GM18870 (cell line): ENCODE measurements around the gene CDX2.

Experiments
- ATAC-seq: cut with Tn5 transposase; IDR thresholded peaks from one replicate; pipeline ENCODE4 v1.9.1; 2021; ENCODE audit warnings: moderate library complexity; ENCODE audit not compliant: unreplicated experiment

CDX2 gene

DNA sequence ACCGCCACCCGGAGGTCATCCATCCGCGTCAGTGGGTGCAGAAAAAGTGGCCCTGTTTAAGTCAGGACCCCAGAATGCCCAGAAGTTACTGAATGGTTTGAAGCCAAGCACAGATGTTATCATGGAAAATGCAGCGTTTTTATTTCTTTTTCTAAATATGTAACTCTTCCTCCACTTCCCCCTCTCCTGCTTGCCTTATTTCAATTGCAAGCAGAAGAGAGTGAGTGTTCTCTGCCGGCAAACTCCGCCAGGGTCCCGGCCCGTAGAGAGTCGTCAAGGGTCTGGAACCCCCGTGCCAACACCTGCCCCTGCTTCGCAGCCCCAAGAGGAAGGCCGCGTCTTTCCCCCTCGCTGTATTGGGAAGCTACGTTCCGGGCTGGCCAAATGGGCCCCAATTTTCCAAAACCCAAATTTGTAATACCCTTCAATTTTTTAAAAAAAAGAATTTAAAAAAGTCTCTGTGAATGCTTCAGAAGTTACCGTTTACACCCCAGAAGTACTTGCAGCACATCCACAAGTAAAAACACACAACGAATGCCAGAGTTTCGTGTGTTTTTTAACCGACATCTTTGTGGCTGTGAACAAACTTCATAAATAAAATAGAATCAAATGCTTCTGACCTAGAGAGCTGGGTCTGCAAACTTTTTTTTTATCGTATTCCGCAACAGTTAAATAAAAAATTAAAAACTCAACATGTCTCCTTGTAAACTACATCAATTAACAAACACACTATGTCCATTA, 50.0 kb downstream of the CDX2 start:
- no peak for ATAC-seq

DNA sequence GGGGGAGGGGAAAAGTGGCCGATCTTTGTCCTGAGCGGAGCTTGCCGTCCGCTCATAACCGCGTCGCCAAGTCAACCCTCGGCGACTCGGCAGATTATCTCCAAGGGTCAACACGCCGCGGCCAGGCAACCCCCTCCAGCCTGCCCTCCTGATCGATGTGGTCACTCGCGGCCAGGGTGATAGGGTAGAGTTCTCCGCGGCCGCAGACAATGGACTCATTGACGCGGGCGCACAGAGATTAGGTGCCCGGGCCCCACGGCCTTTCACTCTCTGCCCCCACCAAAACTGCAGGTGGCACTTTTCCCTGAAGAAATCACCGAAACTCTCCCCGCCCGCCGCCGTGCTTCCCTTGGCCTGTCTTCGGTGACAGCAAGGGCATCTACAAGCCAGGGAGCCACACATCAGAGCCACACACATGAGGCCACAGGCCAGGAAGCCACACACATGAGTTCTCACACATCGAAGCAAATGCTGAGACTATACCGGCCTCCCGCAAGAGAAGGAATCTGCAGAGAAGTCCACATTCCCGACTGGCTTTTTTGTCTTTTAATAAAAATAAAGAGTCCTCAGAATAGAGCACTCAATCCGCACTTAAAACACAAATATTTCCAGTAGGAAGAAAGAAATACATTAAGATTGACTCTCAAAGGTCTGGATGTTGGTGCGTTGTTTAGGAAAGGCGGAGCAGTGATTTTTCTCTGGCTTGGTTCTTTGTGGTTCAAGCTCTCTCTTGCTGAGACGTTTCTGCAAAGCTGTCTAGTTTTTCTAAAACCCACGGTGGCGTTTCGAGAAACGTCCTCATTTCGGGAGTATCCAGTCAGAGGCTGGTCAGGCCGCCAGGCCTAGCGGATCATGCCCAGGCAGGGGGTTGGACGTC, 50.8 kb downstream of the CDX2 start:
- no peak for ATAC-seq

DNA sequence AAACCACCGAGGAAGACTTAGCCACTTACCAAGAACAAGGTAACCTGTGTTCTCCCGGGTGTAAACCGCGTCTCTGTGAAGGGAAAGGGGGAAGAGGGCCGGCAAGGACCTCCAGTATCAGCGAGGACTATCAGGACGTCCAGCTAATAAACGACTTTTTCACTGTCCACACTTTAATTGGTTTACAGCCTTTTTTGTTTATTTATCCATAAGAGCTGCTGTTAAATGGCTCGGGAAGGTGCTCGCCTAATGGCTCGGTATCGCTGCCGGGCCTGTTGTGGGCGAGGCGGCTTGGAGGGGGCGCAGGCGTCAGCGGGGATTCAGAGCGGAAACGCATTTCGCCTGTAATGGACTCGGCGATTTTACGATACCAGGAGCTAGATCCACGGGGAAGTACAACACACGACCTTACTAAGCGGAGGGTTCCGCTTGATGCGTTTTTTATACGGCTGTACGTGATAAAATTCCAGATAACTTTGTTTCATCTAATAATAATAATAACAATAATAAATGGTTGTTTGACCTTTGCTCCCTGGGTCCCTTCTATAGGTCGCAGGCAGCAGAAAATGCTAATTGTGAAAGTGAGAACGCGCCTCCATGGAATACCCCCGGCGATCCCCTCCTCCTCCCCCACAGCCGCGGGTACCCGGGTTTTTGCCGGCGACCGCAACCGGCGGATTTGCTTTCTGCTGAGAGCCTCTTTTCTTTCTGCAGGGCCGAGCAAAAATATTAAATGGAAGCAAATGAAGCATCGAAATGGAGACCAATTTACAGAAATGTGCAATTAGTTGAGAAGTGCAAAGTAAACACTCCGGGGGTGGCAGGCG, 51.8 kb downstream of the CDX2 start:
- ATAC-seq = no peak

DNA sequence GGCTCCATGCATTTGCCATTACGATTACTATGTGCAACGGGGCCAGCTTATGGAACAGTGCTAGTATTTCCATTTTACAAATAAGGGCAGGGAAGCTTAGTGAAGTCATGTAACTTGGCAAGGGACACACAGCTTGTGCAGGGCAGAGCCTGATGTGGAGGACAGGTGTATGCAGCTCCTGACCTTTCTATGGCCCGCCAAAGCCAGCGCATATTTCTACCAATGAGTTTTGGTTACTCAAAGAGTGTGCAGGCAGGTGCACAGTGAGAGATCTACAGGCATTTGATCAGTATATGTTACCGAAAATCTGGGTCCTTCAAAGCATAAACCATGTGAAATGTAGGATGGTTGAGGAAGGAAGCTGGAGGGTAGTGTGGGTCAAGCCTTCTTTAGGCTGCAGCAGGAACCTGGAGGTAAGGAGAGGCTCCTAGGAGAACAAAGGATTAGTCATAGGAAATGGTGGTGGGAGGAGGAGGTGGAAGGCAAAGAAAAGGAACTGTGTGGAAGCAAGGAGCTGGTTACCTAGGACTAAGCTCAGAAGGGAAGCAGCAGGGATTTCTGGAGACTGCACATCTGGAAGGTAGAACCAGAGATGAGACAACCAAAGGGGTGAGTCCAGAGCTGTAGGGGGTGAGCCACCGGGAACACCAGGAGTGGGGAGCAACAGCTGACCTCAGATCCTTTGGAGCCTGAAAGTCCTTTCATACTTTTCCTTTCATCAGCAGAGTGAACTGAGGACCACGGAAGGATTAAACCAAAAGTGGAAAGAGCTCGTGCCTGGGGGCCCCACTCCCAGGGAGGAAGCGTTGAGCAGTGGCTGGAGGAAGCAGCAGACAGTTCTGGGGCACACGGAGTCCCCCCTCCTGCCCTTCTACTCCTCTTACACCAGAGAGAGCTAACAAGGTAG, 53.6 kb downstream of the CDX2 start:
- no peak for ATAC-seq

DNA sequence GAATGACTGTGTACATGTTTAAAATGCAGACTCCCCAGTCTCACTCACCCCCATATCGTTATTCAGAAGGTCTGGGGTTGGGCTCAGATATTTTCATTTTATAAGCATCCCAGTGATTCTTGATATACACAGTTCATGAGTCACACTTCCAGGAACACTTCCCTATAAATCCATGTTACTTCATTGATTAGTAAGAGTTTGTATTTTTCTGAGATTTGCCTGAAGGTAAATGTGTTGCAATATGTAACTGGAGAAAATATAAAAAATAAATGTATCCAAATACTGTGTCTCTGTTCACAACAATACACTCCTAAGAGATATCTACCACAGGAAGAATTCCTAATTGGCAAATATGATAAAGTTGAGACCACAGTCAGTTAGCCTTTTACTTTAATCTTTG, 56.0 kb downstream of the CDX2 start:
- ATAC-seq = no peak

DNA sequence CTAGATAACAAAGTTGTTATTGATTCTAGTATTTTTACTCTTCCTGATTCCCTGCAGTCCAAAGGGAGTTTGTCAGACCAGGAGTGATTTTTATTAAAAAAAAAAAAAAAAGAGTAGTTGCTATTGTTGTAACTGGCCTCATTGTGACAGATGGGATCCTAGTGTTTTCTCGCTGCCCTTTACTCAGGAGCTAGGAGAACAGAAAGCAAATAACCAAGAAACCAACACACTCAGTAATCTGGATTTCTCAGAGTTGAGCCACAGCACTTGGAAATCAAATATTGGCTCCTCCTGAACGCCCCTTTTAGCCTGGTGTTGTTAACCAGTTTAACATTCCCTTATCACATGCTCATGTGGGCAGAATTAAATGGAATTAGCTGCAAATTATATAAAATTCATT, 57.6 kb downstream of the CDX2 start:
- no peak for ATAC-seq
